KMS-11 (cell line): ENCODE results near the gene NELFB.

ENCODE experiments used
- H2AFZ ChIP-seq: fragments of 200-600 bp; sonication (generic); 2 replicates; pipeline ENCODE4 v1.6.1; 2016; ENCODE audit warnings: antibody characterized with exemption, mixed run types, low read depth
- H3K27ac ChIP-seq: fragments of 200-600 bp; sonication (generic); 2 replicates; pipeline ENCODE4 v1.6.1; 2016; ENCODE audit warnings: mild to moderate bottlenecking, mixed run types
- H3K27me3 ChIP-seq: fragments of 200-600 bp; sonication (generic); 2 replicates; pipeline ENCODE4 v1.6.1; 2017; ENCODE audit warnings: mild to moderate bottlenecking, low read depth, mixed run types, moderate library complexity; ENCODE audit not compliant: insufficient read depth
- H3K36me3 ChIP-seq: fragments of 200-600 bp; sonication (generic); 2 replicates; pipeline ENCODE4 v1.6.1; 2017; ENCODE audit warnings: mild to moderate bottlenecking, mixed run types; ENCODE audit not compliant: insufficient read depth
- H3K4me1 ChIP-seq: fragments of 200-600 bp; sonication (generic); 2 replicates; pipeline ENCODE4 v1.6.1; 2016; ENCODE audit warnings: mild to moderate bottlenecking, low read depth, mixed run types; ENCODE audit not compliant: poor library complexity, severe bottlenecking
- H3K4me2 ChIP-seq: fragments of 200-600 bp; sonication (generic); 2 replicates; pipeline ENCODE4 v1.7.0; 2016; ENCODE audit warnings: mild to moderate bottlenecking, mixed run types
- H3K4me3 ChIP-seq: fragments of 200-600 bp; sonication (generic); IDR thresholded peaks from 2 replicates; pipeline ENCODE4 v1.6.1; 2017; ENCODE audit warnings: low read depth, low read length, mixed read lengths; ENCODE audit not compliant: insufficient read depth
- H3K79me2 ChIP-seq: fragments of 200-600 bp; sonication (generic); 2 replicates; pipeline ENCODE4 v1.6.1; 2016; ENCODE audit warnings: low read depth, mixed run types; ENCODE audit not compliant: insufficient read depth
- H3K9ac ChIP-seq: fragments of 200-600 bp; sonication (generic); 2 replicates; pipeline ENCODE4 v1.6.1; 2016; ENCODE audit warnings: mild to moderate bottlenecking, mixed run types
- H4K20me1 ChIP-seq: fragments of 200-600 bp; sonication (generic); 2 replicates; pipeline ENCODE4 v1.6.1; 2016; ENCODE audit warnings: mild to moderate bottlenecking, mixed run types; ENCODE audit not compliant: insufficient read depth
- TF ChIP-seq, protein P1 (sequence below): fragments of 200-600 bp; sonication (generic); conservative IDR thresholded peaks from 2 replicates; pipeline ENCODE4 v1.6.1; 2017; ENCODE audit warnings: low read depth, mild to moderate bottlenecking, antibody characterized with exemption, low read length, moderate library complexity, mixed read lengths

The NELFB gene

DNA sequence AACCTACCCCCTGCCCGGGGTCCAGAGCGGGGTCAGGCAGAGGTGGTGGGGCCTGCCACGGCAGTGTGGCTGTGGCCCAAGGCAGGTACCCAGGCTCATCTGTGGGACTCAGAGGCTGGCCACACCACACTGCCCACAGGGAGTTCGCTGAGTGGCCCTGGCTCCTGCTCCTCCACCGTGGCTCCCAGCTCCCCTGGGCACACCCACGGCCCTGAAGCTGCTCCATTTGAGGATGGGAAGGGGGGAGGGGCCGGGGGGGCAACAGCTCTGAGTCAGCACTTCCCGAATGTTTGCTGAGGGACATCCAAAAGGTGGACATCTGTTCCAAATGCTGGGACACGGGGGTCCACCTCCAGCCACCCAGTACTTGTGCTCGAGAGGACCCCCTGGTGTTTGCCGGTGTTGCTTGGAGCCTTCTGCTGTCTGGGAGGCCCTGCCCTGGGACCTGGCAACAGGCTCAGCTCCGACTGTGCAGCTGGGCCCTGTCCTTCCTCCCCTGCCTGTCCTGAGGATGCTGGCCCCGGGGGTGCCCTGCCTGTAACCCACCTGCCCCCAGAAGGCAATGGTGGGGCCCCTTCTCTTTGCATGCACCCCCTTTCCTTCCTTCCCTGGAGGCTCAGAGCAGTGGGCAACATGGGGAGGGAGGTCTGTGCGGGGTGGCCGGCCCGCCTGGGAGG lies 49.4 kb downstream of the NELFB start:
- Histone ChIP-seq H3K27ac (no peak overlapping the region), H3K4me1 (peaks cover 10% of the 10 kb centered on the region), H4K20me1 (no peaks in the 10 kb centered on the region), H3K36me3 (no peaks in the 10 kb centered on the region), H2AFZ (no peak overlapping the region), H3K27me3 (peaks cover 20% of the 10 kb centered on the region), H3K9ac (no peak overlapping the region), H3K4me2 (no peak overlapping the region), H3K79me2 (no peaks in the 10 kb centered on the region), H3K4me3 (no peak overlapping the region)
- TF ChIP-seq, protein P1, sequence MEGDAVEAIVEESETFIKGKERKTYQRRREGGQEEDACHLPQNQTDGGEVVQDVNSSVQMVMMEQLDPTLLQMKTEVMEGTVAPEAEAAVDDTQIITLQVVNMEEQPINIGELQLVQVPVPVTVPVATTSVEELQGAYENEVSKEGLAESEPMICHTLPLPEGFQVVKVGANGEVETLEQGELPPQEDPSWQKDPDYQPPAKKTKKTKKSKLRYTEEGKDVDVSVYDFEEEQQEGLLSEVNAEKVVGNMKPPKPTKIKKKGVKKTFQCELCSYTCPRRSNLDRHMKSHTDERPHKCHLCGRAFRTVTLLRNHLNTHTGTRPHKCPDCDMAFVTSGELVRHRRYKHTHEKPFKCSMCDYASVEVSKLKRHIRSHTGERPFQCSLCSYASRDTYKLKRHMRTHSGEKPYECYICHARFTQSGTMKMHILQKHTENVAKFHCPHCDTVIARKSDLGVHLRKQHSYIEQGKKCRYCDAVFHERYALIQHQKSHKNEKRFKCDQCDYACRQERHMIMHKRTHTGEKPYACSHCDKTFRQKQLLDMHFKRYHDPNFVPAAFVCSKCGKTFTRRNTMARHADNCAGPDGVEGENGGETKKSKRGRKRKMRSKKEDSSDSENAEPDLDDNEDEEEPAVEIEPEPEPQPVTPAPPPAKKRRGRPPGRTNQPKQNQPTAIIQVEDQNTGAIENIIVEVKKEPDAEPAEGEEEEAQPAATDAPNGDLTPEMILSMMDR, result no peak

DNA sequence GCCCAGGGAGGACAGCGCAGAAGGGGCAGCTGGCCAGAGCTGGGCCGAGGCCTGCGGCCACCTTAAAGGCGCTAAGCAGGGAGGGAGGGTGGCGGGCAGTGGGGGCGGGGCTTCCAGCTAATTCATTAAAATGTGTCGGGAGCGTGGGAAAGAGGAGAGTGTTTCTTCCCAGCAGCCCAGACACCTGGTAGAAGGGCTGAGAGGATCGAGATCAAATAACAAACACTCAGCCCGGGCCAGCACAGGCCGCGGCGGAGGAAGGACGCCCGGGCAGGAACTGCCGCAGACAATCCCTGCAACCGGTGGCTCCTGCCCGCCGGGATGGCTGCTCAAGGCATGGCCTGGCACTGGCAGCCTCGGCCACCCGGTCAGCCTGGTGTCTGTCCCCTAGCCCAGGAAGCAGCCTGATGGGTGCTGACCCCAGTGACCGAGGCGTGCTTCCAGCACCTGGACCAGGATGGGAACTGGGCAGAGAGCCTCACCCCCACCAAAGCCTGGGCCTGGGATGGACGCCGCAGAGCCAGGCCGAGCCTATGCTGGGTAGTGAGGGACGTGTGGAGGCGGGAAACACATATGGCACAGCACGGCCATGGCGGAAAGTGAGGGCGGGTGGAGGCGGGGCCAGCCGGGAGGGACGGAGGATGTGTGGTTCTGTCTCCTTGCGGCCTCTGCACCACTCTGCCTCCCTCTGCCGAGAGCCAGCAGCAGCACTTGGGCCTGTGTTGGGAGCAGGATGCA lies 50.1 kb downstream of the NELFB start:
- Histone ChIP-seq H3K9ac (no peak overlapping the region), H3K4me3 (no peak overlapping the region), H2AFZ (no peak overlapping the region), H3K4me2 (no peak overlapping the region), H3K27me3 (peaks cover 13% of the 10 kb centered on the region), H3K36me3 (no peaks in the 10 kb centered on the region), H3K79me2 (no peaks in the 10 kb centered on the region), H4K20me1 (no peaks in the 10 kb centered on the region), H3K27ac (no peak overlapping the region), H3K4me1 (peaks cover 7% of the 10 kb centered on the region)
- TF ChIP-seq, protein P1, result no peak

DNA sequence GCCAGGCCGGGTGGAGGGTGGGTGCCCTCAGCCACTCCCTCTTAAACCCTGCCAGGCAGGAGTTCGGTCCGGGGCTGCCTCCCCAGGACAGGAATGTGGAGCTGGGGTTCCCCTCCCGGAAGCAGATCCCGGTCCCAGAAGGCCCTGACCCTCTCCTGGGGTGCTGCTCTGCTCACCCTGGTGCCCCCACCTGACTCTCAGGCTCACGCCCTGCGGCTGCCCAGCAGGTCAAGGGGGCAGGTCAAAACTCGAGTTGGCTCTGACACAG lies 50.6 kb downstream of the NELFB start:
- Histone ChIP-seq H3K79me2 (no peaks in the 10 kb centered on the region), H3K36me3 (no peaks in the 10 kb centered on the region), H4K20me1 (no peaks in the 10 kb centered on the region), H3K4me3 (no peak overlapping the region), H3K4me1 (peaks cover 7% of the 10 kb centered on the region), H3K27me3 (peaks cover 8% of the 10 kb centered on the region), H3K4me2 (no peak overlapping the region), H3K9ac (no peak overlapping the region), H3K27ac (no peak overlapping the region), H2AFZ (no peak overlapping the region)
- TF ChIP-seq, protein P1, result no peak

DNA sequence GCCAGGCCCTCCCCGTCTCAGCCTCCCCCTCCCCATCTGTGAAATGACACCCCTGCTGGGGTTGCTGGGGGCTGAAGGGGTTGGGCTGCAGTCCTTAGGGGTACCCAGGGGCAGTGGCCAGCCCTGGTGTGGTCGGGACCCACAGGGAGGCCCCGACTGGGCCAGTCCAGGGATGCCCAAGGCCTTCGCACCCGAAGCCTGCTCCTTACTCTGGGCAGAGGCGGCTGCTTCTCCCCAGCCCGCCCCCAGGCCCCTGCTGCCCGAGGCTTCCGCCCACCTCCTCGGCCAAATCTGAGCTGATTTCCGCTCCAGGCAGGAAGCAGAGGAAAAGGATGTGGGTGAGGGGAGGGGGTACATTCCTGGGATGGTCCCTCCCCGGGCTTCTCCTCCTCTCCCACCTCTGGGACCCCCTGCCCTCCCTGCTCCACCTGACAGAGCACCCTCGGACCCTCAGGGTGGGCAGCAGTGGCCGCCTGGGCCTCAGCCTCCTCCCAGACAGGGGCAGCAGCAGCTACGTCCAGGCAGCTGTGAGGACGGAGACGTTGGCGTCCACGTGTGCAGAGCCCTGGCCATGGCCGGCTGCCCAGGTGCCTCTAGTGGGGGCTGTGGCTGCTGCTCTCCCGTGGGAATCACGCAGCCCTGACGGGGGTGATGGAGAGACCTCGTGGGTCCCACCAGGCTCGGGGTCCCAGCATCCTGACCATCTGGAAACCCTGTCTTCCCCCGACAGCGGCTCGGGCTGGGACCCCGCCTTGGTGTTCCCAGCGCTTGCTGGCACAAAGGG lies 51.1 kb downstream of the NELFB start:
- no peak overlapping the region for H3K9ac ChIP-seq
- no peaks in the 10 kb centered on the region for H3K36me3 ChIP-seq
- H3K27me3 ChIP-seq, result peaks cover 3% of the 10 kb centered on the region; the same call in 1 of the 2 replicates
- peaks cover 7% of the 10 kb centered on the region for H3K4me1 ChIP-seq
- no peak overlapping the region for H3K4me3 ChIP-seq
- no peaks in the 10 kb centered on the region for H3K79me2 ChIP-seq
- TF ChIP-seq, protein P1, result no peak
- H2AFZ ChIP-seq, result no peak overlapping the region
- H4K20me1 ChIP-seq, result no peaks in the 10 kb centered on the region
- H3K4me2 ChIP-seq, result no peak overlapping the region
- no peak overlapping the region for H3K27ac ChIP-seq
